ENCODE results near the gene FAM168A. TPM values are rescaled to one million over a fixed set of nuclear protein-coding genes. Genes with fewer than 3 reads are reported as not detected.

The FAM168A gene
- polyA plus RNA-seq, 2 of the 4 experiments (the other 2 are of a cell fraction) = 15.3 to 19.2 TPM

DNA sequence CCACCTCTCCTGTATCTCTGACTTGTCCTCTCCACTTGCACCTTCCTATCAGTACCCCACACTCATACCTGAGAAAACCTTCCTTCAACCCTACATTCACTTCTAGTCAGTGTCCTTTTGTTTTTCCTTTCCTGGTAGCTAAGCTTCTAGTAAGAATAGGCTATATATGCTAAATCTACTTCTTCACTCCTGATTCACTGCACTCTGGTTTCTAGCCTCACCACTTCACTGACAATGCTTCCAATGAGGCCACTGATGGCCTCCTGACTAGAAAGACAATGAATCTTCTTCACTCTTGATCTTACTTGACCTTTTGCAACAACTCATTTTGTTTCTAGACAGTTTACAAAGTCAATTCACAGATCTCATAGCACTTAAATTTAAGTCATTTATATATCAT lies 169.7 kb downstream of the FAM168A start:
- ATAC-seq (no peak), FAIRE-seq (no peak), DNase-seq (ENCODE audit: low read depth in 1 of 2, low spot score in 1 of 2) (no peak)
- H3K27ac ChIP-seq = no peak overlapping the region
- no peak for TF ChIP-seq ZFP36 (IDR thresholded peaks at IDR 0.05; ENCODE audit: borderline replicate concordance, partially characterized antibody)
- no peak for TF ChIP-seq KDM5A (IDR thresholded peaks at IDR 0.05)
- no peak for TF ChIP-seq MAZ (IDR thresholded peaks at IDR 0.05; ENCODE audit: borderline replicate concordance, low read depth, low read length)
- TF ChIP-seq ESRRA (IDR thresholded peaks at IDR 0.05; ENCODE audit: borderline replicate concordance, low read length) = no peak
- no peak for TF ChIP-seq KDM1A (IDR thresholded peaks at IDR 0.05; ENCODE audit: low read depth)
- no peak for TF ChIP-seq EHMT2 (IDR thresholded peaks at IDR 0.05; ENCODE audit: low read depth)
- no peak for TF ChIP-seq JUN (IDR thresholded peaks at IDR 0.05)
- TF ChIP-seq, protein P1, sequence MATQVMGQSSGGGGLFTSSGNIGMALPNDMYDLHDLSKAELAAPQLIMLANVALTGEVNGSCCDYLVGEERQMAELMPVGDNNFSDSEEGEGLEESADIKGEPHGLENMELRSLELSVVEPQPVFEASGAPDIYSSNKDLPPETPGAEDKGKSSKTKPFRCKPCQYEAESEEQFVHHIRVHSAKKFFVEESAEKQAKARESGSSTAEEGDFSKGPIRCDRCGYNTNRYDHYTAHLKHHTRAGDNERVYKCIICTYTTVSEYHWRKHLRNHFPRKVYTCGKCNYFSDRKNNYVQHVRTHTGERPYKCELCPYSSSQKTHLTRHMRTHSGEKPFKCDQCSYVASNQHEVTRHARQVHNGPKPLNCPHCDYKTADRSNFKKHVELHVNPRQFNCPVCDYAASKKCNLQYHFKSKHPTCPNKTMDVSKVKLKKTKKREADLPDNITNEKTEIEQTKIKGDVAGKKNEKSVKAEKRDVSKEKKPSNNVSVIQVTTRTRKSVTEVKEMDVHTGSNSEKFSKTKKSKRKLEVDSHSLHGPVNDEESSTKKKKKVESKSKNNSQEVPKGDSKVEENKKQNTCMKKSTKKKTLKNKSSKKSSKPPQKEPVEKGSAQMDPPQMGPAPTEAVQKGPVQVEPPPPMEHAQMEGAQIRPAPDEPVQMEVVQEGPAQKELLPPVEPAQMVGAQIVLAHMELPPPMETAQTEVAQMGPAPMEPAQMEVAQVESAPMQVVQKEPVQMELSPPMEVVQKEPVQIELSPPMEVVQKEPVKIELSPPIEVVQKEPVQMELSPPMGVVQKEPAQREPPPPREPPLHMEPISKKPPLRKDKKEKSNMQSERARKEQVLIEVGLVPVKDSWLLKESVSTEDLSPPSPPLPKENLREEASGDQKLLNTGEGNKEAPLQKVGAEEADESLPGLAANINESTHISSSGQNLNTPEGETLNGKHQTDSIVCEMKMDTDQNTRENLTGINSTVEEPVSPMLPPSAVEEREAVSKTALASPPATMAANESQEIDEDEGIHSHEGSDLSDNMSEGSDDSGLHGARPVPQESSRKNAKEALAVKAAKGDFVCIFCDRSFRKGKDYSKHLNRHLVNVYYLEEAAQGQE (IDR thresholded peaks at IDR 0.05) = no peak
- no peak for TF ChIP-seq NR3C1 (IDR thresholded peaks at IDR 0.05)
- no peak for TF ChIP-seq CBX8 (IDR thresholded peaks at IDR 0.05)
- TF ChIP-seq FOSB (CRISPR knock-in tag; IDR thresholded peaks at IDR 0.05) = no peak
- TF ChIP-seq, protein P2, sequence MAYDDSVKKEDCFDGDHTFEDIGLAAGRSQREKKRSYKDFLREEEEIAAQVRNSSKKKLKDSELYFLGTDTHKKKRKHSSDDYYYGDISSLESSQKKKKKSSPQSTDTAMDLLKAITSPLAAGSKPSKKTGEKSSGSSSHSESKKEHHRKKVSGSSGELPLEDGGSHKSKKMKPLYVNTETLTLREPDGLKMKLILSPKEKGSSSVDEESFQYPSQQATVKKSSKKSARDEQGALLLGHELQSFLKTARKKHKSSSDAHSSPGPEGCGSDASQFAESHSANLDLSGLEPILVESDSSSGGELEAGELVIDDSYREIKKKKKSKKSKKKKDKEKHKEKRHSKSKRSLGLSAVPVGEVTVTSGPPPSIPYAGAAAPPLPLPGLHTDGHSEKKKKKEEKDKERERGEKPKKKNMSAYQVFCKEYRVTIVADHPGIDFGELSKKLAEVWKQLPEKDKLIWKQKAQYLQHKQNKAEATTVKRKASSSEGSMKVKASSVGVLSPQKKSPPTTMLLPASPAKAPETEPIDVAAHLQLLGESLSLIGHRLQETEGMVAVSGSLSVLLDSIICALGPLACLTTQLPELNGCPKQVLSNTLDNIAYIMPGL (CRISPR knock-in tag; IDR thresholded peaks at IDR 0.05; ENCODE audit: borderline replicate concordance) = no peak
- TF ChIP-seq RNF2 (IDR thresholded peaks at IDR 0.05; ENCODE audit: borderline replicate concordance, low read depth) = no peak
- H3K4me2 ChIP-seq = no peak overlapping the region
- H3K9me3 ChIP-seq = no peaks in the 10 kb centered on the region
- ChIA-PET POLR2A (no interaction called here), CTCF (interaction anchor here (0.6 to 2.2 kb wide), 5 partner anchors 15 to 268 kb away, joined by 3 to 7 read pairs (median 3); no protein-coding TSS in a partner anchor)
- no peak overlapping the region for H3K4me3 ChIP-seq
- H3K4me1 ChIP-seq = no peaks in the 10 kb centered on the region

DNA sequence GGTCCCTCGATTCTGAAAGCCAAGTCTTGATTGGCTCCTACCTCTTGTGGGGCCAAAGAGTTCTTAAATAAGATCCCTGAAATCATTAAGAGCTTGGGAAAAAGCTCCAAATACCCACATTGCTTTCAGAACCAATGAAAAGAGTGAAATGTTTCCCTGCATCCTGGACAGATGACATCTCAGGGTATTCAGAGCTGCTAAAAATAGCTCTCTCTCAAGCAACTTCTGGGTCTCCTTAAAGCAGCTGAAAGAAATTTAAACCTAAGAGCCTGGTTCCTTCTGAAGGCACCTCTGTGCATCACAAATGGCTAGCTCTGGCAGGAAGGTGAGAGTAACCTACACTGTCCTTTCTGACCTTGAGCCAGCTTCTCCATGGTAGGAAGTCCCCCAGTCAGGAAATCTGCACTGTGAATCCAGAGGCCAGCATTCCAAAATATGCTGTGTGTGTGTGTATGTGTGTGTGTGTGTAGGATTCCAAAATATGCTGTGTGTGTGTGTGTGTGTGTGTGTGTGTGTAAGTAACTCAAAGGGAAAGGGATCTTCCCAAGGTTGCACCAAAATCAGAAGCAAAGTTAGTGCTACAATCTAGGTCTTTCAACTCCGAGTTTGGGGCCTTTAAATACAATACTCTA lies 171.6 kb downstream of the FAM168A start:
- no peak for TF ChIP-seq ZNF302 (CRISPR knock-in tag; IDR thresholded peaks at IDR 0.05)
- TF ChIP-seq RAD21 (conservative IDR thresholded peaks at IDR 0.05 in 1 of 2, IDR thresholded peaks at IDR 0.05 in 1 of 2) = no peak
- TF ChIP-seq EHF (CRISPR knock-in tag; IDR thresholded peaks at IDR 0.05) = no peak
- no peak for TF ChIP-seq TFCP2L1 (CRISPR knock-in tag; IDR thresholded peaks at IDR 0.05)
- TF ChIP-seq JUNB (IDR thresholded peaks at IDR 0.05) = no peak
- TF ChIP-seq EP300 (IDR thresholded peaks at IDR 0.05) = no peak
- TF ChIP-seq ZFP36 (IDR thresholded peaks at IDR 0.05; ENCODE audit: borderline replicate concordance, partially characterized antibody) = no peak
- no peak for TF ChIP-seq ESRRA (IDR thresholded peaks at IDR 0.05; ENCODE audit: borderline replicate concordance, low read length)
- TF ChIP-seq TP53 (CRISPR knock-in tag; IDR thresholded peaks at IDR 0.05) = no peak
- no peak for TF ChIP-seq NPAS2 (CRISPR knock-in tag; IDR thresholded peaks at IDR 0.05; ENCODE audit: borderline replicate concordance)
- no peak for TF ChIP-seq CEBPB (IDR thresholded peaks at IDR 0.05)
- TF ChIP-seq NR3C1 (IDR thresholded peaks at IDR 0.05) = no peak
- TF ChIP-seq, protein P3, sequence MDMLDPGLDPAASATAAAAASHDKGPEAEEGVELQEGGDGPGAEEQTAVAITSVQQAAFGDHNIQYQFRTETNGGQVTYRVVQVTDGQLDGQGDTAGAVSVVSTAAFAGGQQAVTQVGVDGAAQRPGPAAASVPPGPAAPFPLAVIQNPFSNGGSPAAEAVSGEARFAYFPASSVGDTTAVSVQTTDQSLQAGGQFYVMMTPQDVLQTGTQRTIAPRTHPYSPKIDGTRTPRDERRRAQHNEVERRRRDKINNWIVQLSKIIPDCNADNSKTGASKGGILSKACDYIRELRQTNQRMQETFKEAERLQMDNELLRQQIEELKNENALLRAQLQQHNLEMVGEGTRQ (IDR thresholded peaks at IDR 0.05) = no peak
- TF ChIP-seq, protein P4, sequence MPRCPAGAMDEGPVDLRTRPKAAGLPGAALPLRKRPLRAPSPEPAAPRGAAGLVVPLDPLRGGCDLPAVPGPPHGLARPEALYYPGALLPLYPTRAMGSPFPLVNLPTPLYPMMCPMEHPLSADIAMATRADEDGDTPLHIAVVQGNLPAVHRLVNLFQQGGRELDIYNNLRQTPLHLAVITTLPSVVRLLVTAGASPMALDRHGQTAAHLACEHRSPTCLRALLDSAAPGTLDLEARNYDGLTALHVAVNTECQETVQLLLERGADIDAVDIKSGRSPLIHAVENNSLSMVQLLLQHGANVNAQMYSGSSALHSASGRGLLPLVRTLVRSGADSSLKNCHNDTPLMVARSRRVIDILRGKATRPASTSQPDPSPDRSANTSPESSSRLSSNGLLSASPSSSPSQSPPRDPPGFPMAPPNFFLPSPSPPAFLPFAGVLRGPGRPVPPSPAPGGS (IDR thresholded peaks at IDR 0.05) = no peak
- no peak for TF ChIP-seq NFE2L2 (conservative IDR thresholded peaks at IDR 0.05; ENCODE audit: low read length)
- TF ChIP-seq MAFK (IDR thresholded peaks at IDR 0.05; ENCODE audit: partially characterized antibody) = no peak
- ATAC-seq (no peak), FAIRE-seq (no peak), DNase-seq (ENCODE audit: low read depth in 1 of 2, low spot score in 1 of 2) (no peak)
- no peak overlapping the region for H3K4me3 ChIP-seq
- H3K4me2 ChIP-seq = no peak overlapping the region
- H3K4me1 ChIP-seq = no peaks in the 10 kb centered on the region
- no peaks in the 10 kb centered on the region for H3K9me3 ChIP-seq
- CTCF ChIA-PET = interaction anchor here (1.0 to 1.2 kb wide), 2 partner anchors 24 to 75 kb away, joined by 3 to 5 read pairs; no protein-coding TSS in a partner anchor
- H3K27ac ChIP-seq = no peak overlapping the region
- POLR2A ChIA-PET = no interaction called here
- 85% methylated on average over 2 of the region's 2 CpGs for WGBS (ENCODE audit: missing lambda C conversion rate)

All from A549 (cell line).